Smooth muscle cell (in vitro differentiated cells): Measurements from ENCODE around the gene ARHGEF7. TPM values are rescaled to one million over a fixed set of nuclear protein-coding genes. Genes with fewer than 3 reads are reported as not detected.

ENCODE experiments used
- DNase-seq: peaks from one replicate; lab custom pipeline; 2025; ENCODE audit not compliant: unreplicated experiment; lab: John Stamatoyannopoulos, UW
- H2AFZ ChIP-seq: fragments of 200-600 bp; sonication (generic); 2 replicates; pipeline ENCODE4 v1.6.0; 2016; ENCODE audit warnings: antibody characterized with exemption, low read depth, mild to moderate bottlenecking
- H3F3A ChIP-seq: fragments of 200-600 bp; sonication (generic); 2 replicates; pipeline ENCODE4 v1.6.0; 2017; ENCODE audit warnings: antibody characterized with exemption, low read depth
- H3K27ac ChIP-seq: fragments of 200-600 bp; sonication (generic); 2 replicates; pipeline ENCODE4 v1.5.1; 2016; ENCODE audit warnings: low read depth, mild to moderate bottlenecking
- H3K27me3 ChIP-seq: fragments of 200-600 bp; sonication (generic); 2 replicates; pipeline ENCODE4 v1.6.1; 2016; ENCODE audit warnings: low read depth, mild to moderate bottlenecking
- H3K36me3 ChIP-seq: fragments of 200-600 bp; sonication (generic); 2 replicates; pipeline ENCODE4 v1.5.1; 2016; ENCODE audit warnings: low read depth
- H3K4me1 ChIP-seq: fragments of 200-600 bp; sonication (generic); 2 replicates; pipeline ENCODE4 v1.5.1; 2016; ENCODE audit warnings: low read depth
- H3K4me2 ChIP-seq: fragments of 200-600 bp; sonication (generic); 2 replicates; pipeline ENCODE4 v1.6.0; 2016; ENCODE audit warnings: mild to moderate bottlenecking
- H3K4me3 ChIP-seq: fragments of 200-600 bp; sonication (generic); 2 replicates; pipeline ENCODE4 v1.5.1; 2016; ENCODE audit warnings: mild to moderate bottlenecking
- H3K79me2 ChIP-seq: fragments of 200-600 bp; sonication (generic); 2 replicates; pipeline ENCODE4 v1.6.0; 2016; ENCODE audit warnings: low read depth, mild to moderate bottlenecking
- H3K9ac ChIP-seq: fragments of 200-600 bp; sonication (generic); 2 replicates; pipeline ENCODE4 v1.6.0; 2016; ENCODE audit warnings: low read depth
- H3K9me3 ChIP-seq: fragments of 200-600 bp; sonication (generic); replicated peaks from 2 replicates; pipeline ENCODE4 v1.5.1; 2016; ENCODE audit warnings: low read depth
- H4K20me1 ChIP-seq: fragments of 200-600 bp; sonication (generic); 2 replicates; pipeline ENCODE4 v1.6.0; 2016; ENCODE audit warnings: low read depth
- WGBS: methylation state at CpG from one replicate; pipeline ENCODE4 v1.1.7; 2016; ENCODE audit warnings: low lambda C conversion rate; 5-methylcytosine and 5-hydroxymethylcytosine counted together
- polyA plus RNA-seq: library from polyadenylated mRNA; unstranded; fragments of >200 nt; fragmentation: Nextera tagmentation; extraction: Ambion mirVana; gene quantifications from 2 replicates; pipeline ENCODE4 v1.2.1, GENCODE V29; 2016
- total RNA-seq: library from RNA; depleted of rRNA; stranded (reverse); fragments of >200 nt; gene quantifications from 2 replicates; pipeline ENCODE4 v1.2.3, GENCODE V29; 2014
- TF ChIP-seq, protein P1 (sequence below): fragments of 200-600 bp; sonication (generic); IDR thresholded peaks from 2 replicates; pipeline ENCODE4 v1.5.1; 2017; ENCODE audit warnings: borderline replicate concordance, mild to moderate bottlenecking, antibody characterized with exemption; ENCODE audit not compliant: insufficient read depth, poor library complexity, severe bottlenecking

ARHGEF7 gene
- total and polyA plus RNA-seq, 2 experiments from 2014 or later = 13.8 to 32.4 TPM

GRCh38 chr13:111327730-111328573 lies 212.8 kb downstream of the ARHGEF7 start:
- TF ChIP-seq, protein P1, sequence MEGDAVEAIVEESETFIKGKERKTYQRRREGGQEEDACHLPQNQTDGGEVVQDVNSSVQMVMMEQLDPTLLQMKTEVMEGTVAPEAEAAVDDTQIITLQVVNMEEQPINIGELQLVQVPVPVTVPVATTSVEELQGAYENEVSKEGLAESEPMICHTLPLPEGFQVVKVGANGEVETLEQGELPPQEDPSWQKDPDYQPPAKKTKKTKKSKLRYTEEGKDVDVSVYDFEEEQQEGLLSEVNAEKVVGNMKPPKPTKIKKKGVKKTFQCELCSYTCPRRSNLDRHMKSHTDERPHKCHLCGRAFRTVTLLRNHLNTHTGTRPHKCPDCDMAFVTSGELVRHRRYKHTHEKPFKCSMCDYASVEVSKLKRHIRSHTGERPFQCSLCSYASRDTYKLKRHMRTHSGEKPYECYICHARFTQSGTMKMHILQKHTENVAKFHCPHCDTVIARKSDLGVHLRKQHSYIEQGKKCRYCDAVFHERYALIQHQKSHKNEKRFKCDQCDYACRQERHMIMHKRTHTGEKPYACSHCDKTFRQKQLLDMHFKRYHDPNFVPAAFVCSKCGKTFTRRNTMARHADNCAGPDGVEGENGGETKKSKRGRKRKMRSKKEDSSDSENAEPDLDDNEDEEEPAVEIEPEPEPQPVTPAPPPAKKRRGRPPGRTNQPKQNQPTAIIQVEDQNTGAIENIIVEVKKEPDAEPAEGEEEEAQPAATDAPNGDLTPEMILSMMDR = no peak
- no peak for DNase-seq
- no peak overlapping the region for H3K9ac ChIP-seq
- H3K9me3 ChIP-seq = no peaks in the 10 kb centered on the region
- H3K4me1 ChIP-seq = no peaks in the 10 kb centered on the region
- no peak overlapping the region for H2AFZ ChIP-seq
- H3K27me3 ChIP-seq = no peaks in the 10 kb centered on the region
- H3K36me3 ChIP-seq = no peaks in the 10 kb centered on the region
- H3F3A ChIP-seq = no peaks in the 10 kb centered on the region
- no peak overlapping the region for H3K27ac ChIP-seq
- H3K4me2 ChIP-seq = no peak overlapping the region
- H3K4me3 ChIP-seq = no peak overlapping the region
- WGBS = 94% methylated on average over 32 of the region's 32 CpGs
- no peaks in the 10 kb centered on the region for H4K20me1 ChIP-seq
- no peaks in the 10 kb centered on the region for H3K79me2 ChIP-seq

GRCh38 chr13:111328574-111329410 lies 213.7 kb downstream of the ARHGEF7 start:
- H3K79me2 ChIP-seq = no peaks in the 10 kb centered on the region
- no peak overlapping the region for H3K27ac ChIP-seq
- no peak overlapping the region for H3K9ac ChIP-seq
- H3K4me3 ChIP-seq = no peak overlapping the region
- no peak overlapping the region for H2AFZ ChIP-seq
- H3K9me3 ChIP-seq = no peaks in the 10 kb centered on the region
- H3K4me2 ChIP-seq = no peak overlapping the region
- H3K36me3 ChIP-seq = no peaks in the 10 kb centered on the region
- no peaks in the 10 kb centered on the region for H3K4me1 ChIP-seq
- TF ChIP-seq, protein P1 = no peak
- no peaks in the 10 kb centered on the region for H3F3A ChIP-seq
- DNase-seq = no peak
- H3K27me3 ChIP-seq = no peaks in the 10 kb centered on the region
- no peaks in the 10 kb centered on the region for H4K20me1 ChIP-seq
- 91% methylated on average over 30 of the region's 30 CpGs for WGBS

DNA sequence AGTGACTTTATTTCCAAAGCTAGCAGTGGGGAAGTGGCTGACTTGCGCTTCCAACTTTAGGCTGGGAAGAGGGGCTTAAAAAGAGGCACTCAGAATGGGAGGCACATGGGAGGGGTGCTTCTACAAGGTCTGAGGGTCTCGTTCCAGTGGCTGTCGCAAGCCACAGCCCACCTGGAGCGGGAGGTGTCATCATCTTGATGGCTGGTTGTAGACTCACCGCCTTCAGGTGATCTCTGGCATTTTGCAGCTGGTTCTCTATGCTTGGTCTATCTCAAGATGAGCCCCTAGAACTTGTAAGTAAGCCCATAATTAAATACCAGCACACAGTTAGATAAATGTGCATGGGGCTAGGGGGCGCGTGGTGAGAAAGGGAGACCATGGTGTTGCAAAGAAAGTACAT lies 214.5 kb downstream of the ARHGEF7 start:
- H3K4me1 ChIP-seq = no peaks in the 10 kb centered on the region
- H3K36me3 ChIP-seq = no peaks in the 10 kb centered on the region
- H3K27ac ChIP-seq = no peak overlapping the region
- no peaks in the 10 kb centered on the region for H4K20me1 ChIP-seq
- H3K4me2 ChIP-seq = peak overlapping the region; percentile 16
- H3K79me2 ChIP-seq = no peaks in the 10 kb centered on the region
- H2AFZ ChIP-seq = no peak overlapping the region
- DNase-seq = no peak
- 98% methylated on average over 7 of the region's 7 CpGs for WGBS
- H3K4me3 ChIP-seq = no peak overlapping the region
- TF ChIP-seq, protein P1 = no peak
- no peaks in the 10 kb centered on the region for H3K9me3 ChIP-seq
- H3K27me3 ChIP-seq = no peaks in the 10 kb centered on the region
- H3F3A ChIP-seq = no peaks in the 10 kb centered on the region
- H3K9ac ChIP-seq = no peak overlapping the region
